Esophagus muscularis mucosa (tissue), 3 donors: ENCODE results near the gene PRSS1.

Experiments used
- CTCF ChIP-seq, 3 experiments: fragments of 200-600 bp in 2 of 3; fragments of 450-650 bp in 1 of 3; sonication (generic) in 2 of 3; IDR thresholded peaks; one replicate each; pipeline ENCODE4 v1.5.1; 2017 to 2019; ENCODE audit warnings: antibody characterized with exemption in 3 of 3, mild to moderate bottlenecking in 2 of 3, moderate library complexity in 1 of 3
- POLR2A ChIP-seq: fragments of 450-650 bp; IDR thresholded peaks from one replicate; pipeline ENCODE4 v1.6.1; 2017; ENCODE audit warnings: antibody characterized with exemption, moderate library complexity, mild to moderate bottlenecking, low read depth

- TF ChIP-seq CTCF (IDR thresholded peaks at IDR 0.05): no peak
- TF ChIP-seq POLR2A: no peak
These were observed 10.9 kb downstream of the PRSS1 start for GRCh38 chr7:142760071-142760642.
